GM12878 (cell line): Measurements from ENCODE around the gene THSD4. TPM values are rescaled to one million over a fixed set of nuclear protein-coding genes. Genes with fewer than 3 reads are reported as not detected.

ENCODE experiments used
- ATAC-seq: fragments of 200-7000 bp; cut with Tn5 transposase; 3 replicates; pipeline ENCODE4 v1.9.1; 2020; ENCODE audit warnings: mild to moderate bottlenecking, moderate library complexity
- BruUV-seq: library from RNA; stranded (reverse); fragments of 400-500 nt; replicated peaks from 2 replicates; lab custom pipeline; 2021; lab: Mats Ljungman, UMichigan
- CTCF ChIA-PET: fragments of 300-600 bp; sonication (Branson Sonifier 250); formaldehyde crosslinking; extraction: SDS; loops from one replicate; lab custom pipeline; 2021; ENCODE audit warnings: inconsistent platforms; lab: Yijun Ruan, JAX
- POLR2A ChIA-PET: fragments of 350-600 bp; formaldehyde crosslinking; extraction: SDS; loops from one replicate; lab custom pipeline; 2021; ENCODE audit warnings: inconsistent platforms; lab: Charles Lee
- RAD21 ChIA-PET: fragments of 300-600 bp; sonication (Branson Sonifier 250); formaldehyde crosslinking; loops from one replicate; lab custom pipeline; 2023; ENCODE audit warnings: antibody characterized with exemption; ENCODE audit not compliant: unreplicated experiment; lab: Charles Lee
- SMC1A ChIA-PET: fragments of 300-600 bp; sonication (Branson Sonifier 250); formaldehyde crosslinking; loops from one replicate; lab custom pipeline; 2023; ENCODE audit not compliant: unreplicated experiment, uncharacterized antibody; lab: Charles Lee
- DNase-seq: peaks from one replicate; pipeline ENCODE4 v3.0.0-alpha.2; 2011; ENCODE audit warnings: low read depth, low spot score
- FAIRE-seq: peaks from 3 replicates; lab custom pipeline; 2011; peaks lifted over from hg19 to GRCh38; lab: Jason Lieb, UNC
- H2AFZ ChIP-seq: 2 replicates; pipeline ENCODE4 v1.6.0; 2011; ENCODE audit warnings: low read depth, low read length, control low read depth; ENCODE audit not compliant: control insufficient read depth
- H3K27ac ChIP-seq: 2 replicates; pipeline ENCODE4 v1.5.1; 2011; ENCODE audit warnings: control low read depth; ENCODE audit not compliant: control insufficient read depth, insufficient read depth
- H3K27me3 ChIP-seq, 2 experiments: replicated peaks in 1 of 2; 2 replicates each; pipeline versions ENCODE4 v1.6.0 to v1.6.1; 2011; ENCODE audit warnings: low read length in 1 of 2; ENCODE audit not compliant: control insufficient read depth in 2 of 2, insufficient read depth in 2 of 2
- H3K36me3 ChIP-seq, 2 experiments: 2 replicates each; pipeline ENCODE4 v1.5.1; 2011; ENCODE audit warnings: low read length in 1 of 2; ENCODE audit not compliant: control insufficient read depth in 2 of 2, insufficient read depth in 2 of 2
- H3K4me1 ChIP-seq: 2 replicates; pipeline ENCODE4 v1.6.1; 2011; ENCODE audit warnings: mild to moderate bottlenecking, low read length, moderate library complexity, mixed read lengths; ENCODE audit not compliant: control insufficient read depth, insufficient read depth
- H3K4me2 ChIP-seq: 2 replicates; pipeline ENCODE4 v1.6.0; 2011; ENCODE audit warnings: control low read depth; ENCODE audit not compliant: control insufficient read depth, insufficient read depth
- H3K4me3 ChIP-seq: fragments of 200-600 bp; sonication (generic); 2 replicates; pipeline ENCODE4 v1.5.1; 2016
- H3K79me2 ChIP-seq: 2 replicates; pipeline ENCODE4 v1.6.0; 2011; ENCODE audit warnings: low read length; ENCODE audit not compliant: control insufficient read depth, insufficient read depth
- H3K9ac ChIP-seq: 2 replicates; pipeline ENCODE4 v1.8.0; 2011; ENCODE audit warnings: low read length, control low read depth, mixed read lengths; ENCODE audit not compliant: control insufficient read depth, insufficient read depth
- H3K9me3 ChIP-seq: replicated peaks from 3 replicates; pipeline ENCODE4 v1.5.1; 2011; ENCODE audit warnings: mild to moderate bottlenecking, low read length; ENCODE audit not compliant: control insufficient read depth, insufficient read depth
- H4K20me1 ChIP-seq: 2 replicates; pipeline ENCODE4 v1.6.0; 2011; ENCODE audit not compliant: control insufficient read depth, insufficient read depth
- BCL3 ChIP-seq: IDR thresholded peaks from 2 replicates; pipeline ENCODE4 v1.6.1; 2011; ENCODE audit warnings: borderline replicate concordance, low read depth, mild to moderate bottlenecking, moderate library complexity, low read length; ENCODE audit not compliant: insufficient read depth, poor library complexity, severe bottlenecking
- EZH2 ChIP-seq: IDR thresholded peaks from 2 replicates; pipeline ENCODE4 v1.6.1; 2012; ENCODE audit warnings: low read depth, mild to moderate bottlenecking, control low read depth, inconsistent platforms, low read length, borderline replicate concordance; ENCODE audit not compliant: control insufficient read depth
- HDAC6 ChIP-seq: fragments of 200-600 bp; sonication (generic); IDR thresholded peaks from one replicate; pipeline ENCODE4 v1.8.0; 2017; ENCODE audit warnings: antibody characterized with exemption; ENCODE audit not compliant: unreplicated experiment
- IKZF1 ChIP-seq: fragments of 450-650 bp; conservative IDR thresholded peaks from 2 replicates; pipeline ENCODE4 v1.6.1; 2017; ENCODE audit warnings: antibody characterized with exemption, mild to moderate bottlenecking
- MTA2 ChIP-seq: fragments of 450-650 bp; IDR thresholded peaks from 2 replicates; pipeline ENCODE4 v1.6.1; 2016; ENCODE audit warnings: low read depth, mild to moderate bottlenecking, moderate library complexity
- MTA3 ChIP-seq: IDR thresholded peaks from 2 replicates; pipeline ENCODE4 v1.6.1; 2012; ENCODE audit warnings: low read length, inconsistent platforms, borderline replicate concordance
- PAX5 ChIP-seq: IDR thresholded peaks from 2 replicates; pipeline ENCODE4 v1.6.1; 2011; ENCODE audit warnings: low read depth, low read length, borderline replicate concordance
- SMAD1 ChIP-seq: fragments of 450-650 bp; IDR thresholded peaks from 2 replicates; pipeline ENCODE4 v1.6.1; 2018; ENCODE audit warnings: mild to moderate bottlenecking, low read depth; ENCODE audit not compliant: partially characterized antibody
- SP1 ChIP-seq: IDR thresholded peaks from one replicate; pipeline ENCODE4 v1.6.1; 2011; ENCODE audit warnings: low read depth, low read length
- SRF ChIP-seq, 2 experiments: IDR thresholded peaks; 2 replicates each; pipeline ENCODE4 v1.6.1; 2011; ENCODE audit warnings: low read depth in 2 of 2, low read length in 2 of 2, mild to moderate bottlenecking in 1 of 2, moderate library complexity in 1 of 2
- TARDBP ChIP-seq: IDR thresholded peaks from 2 replicates; pipeline ENCODE4 v1.6.1; 2016; ENCODE audit warnings: borderline replicate concordance
- ZBTB33 ChIP-seq: fragments of 450-650 bp; IDR thresholded peaks from 2 replicates; pipeline ENCODE4 v1.6.1; 2017; ENCODE audit warnings: mild to moderate bottlenecking
- WGBS: methylation state at CpG from one replicate; pipeline ENCODE4 v1.1.6; 2016; ENCODE audit warnings: low lambda C conversion rate; ENCODE audit not compliant: insufficient replicate concordance, insufficient coverage; ENCODE audit errors: missing lambda C conversion rate; 5-methylcytosine and 5-hydroxymethylcytosine counted together
- in situ Hi-C: fragments of 300-500 bp; cut with MboI; formaldehyde crosslinking; loops from 9 replicates; pipeline ENCODE4 v1.14.3; 2018; ENCODE audit warnings: mixed read lengths
- intact Hi-C: fragments of 100-400 bp; cut with micrococcal nuclease; formaldehyde crosslinking; loops from one replicate; pipeline ENCODE4 v1.14.2; 2022; ENCODE audit not compliant: unreplicated experiment
- polyA plus RNA-seq, 11 experiments: library from polyadenylated mRNA; depleted of rRNA in 4 of 11; unstranded in 6 of 11; stranded (reverse) in 5 of 11; fragments of >200 nt; fragmentation: Nextera tagmentation in 4 of 11; fragmentation: Illumina TruSeq in 1 of 11; extraction: Ambion mirVana in 4 of 11; extraction: Trizol in 1 of 11; gene quantifications; 1 replicate in 1 of 11; 2 replicates in 10 of 11; pipeline versions ENCODE4 v1.2.1 to v1.2.3, GENCODE V29; 2011 to 2016; ENCODE audit warnings: inconsistent platforms in 2 of 11, missing spikeins in 2 of 11, low read depth in 1 of 11
- total RNA-seq, 4 experiments: library from RNA; depleted of rRNA in 3 of 4; stranded (reverse); fragments of >200 nt in 3 of 4; fragmentation: Illumina TruSeq in 1 of 4; extraction: Trizol in 1 of 4; gene quantifications; 2 replicates each; pipeline versions ENCODE4 v1.2.1 to v1.2.3, GENCODE V29; 2013 to 2021

THSD4 gene
- total and polyA plus RNA-seq, 10 of the 15 experiments (the other 5 are each of a cell fraction or from before 2014, with no cell fraction given): 0.04 to 0.13 (median 0.05) TPM; not detected in 7

- Histone ChIP-seq H3K27ac (no peak overlapping the region), H2AFZ (no peak overlapping the region), H3K4me1 (no peaks in the 10 kb centered on the region), H4K20me1 (no peaks in the 10 kb centered on the region), H3K79me2 (no peaks in the 10 kb centered on the region), H3K27me3 (no peaks in the 10 kb centered on the region), H3K4me3 (no peak overlapping the region), H3K4me2 (no peak overlapping the region), H3K9ac (no peak overlapping the region), H3K9me3 (no peaks in the 10 kb centered on the region), H3K36me3 (no peaks in the 10 kb centered on the region)
- intact Hi-C loops (no loop called here), in situ Hi-C loops (no loop called here)
- ChIA-PET POLR2A (no interaction called here), SMC1A (no interaction called here), CTCF (no interaction called here), RAD21 (no interaction called here)
- WGBS: 0% methylated on average over 2 of the region's 2 CpGs
- FAIRE-seq (no peak), ATAC-seq (no peak), DNase-seq (no peak)
- TF ChIP-seq BCL3: no peak
- no peak for TF ChIP-seq HDAC6
- TF ChIP-seq SP1: no peak
- TF ChIP-seq SRF (IDR thresholded peaks at IDR 0.05; ENCODE audit: low read depth in 2 of 2, low read length in 2 of 2): no peak
- no peak for TF ChIP-seq IKZF1
- no TSS peak for BruUV-seq
Measured at GRCh38 chr15:71138473-71138872, 23.2 kb downstream of the THSD4 start.

GRCh38 chr15:71139241-71139640 lies 24.0 kb downstream of the THSD4 start:
- H4K20me1 ChIP-seq: no peaks in the 10 kb centered on the region
- no peak overlapping the region for H3K4me3 ChIP-seq
- CTCF ChIA-PET: no interaction called here
- POLR2A ChIA-PET: no interaction called here
- BruUV-seq: no TSS peak
- no peaks in the 10 kb centered on the region for H3K9me3 ChIP-seq
- RAD21 ChIA-PET: no interaction called here
- no peaks in the 10 kb centered on the region for H3K36me3 ChIP-seq
- H3K27me3 ChIP-seq: no peaks in the 10 kb centered on the region
- DNase-seq (no peak), ATAC-seq (no peak), FAIRE-seq (no peak)
- no peak overlapping the region for H3K4me2 ChIP-seq
- SMC1A ChIA-PET: no interaction called here
- no peaks in the 10 kb centered on the region for H3K4me1 ChIP-seq
- intact Hi-C loops (no loop called here), in situ Hi-C loops (no loop called here)
- no peak overlapping the region for H3K27ac ChIP-seq
- 17% methylated on average over 1 of the region's 1 CpG for WGBS
- H3K9ac ChIP-seq: no peak overlapping the region
- no peak overlapping the region for H2AFZ ChIP-seq
- H3K79me2 ChIP-seq: no peaks in the 10 kb centered on the region
- TF ChIP-seq PAX5: no peak
- TF ChIP-seq TARDBP: no peak
- no peak for TF ChIP-seq ZBTB33
- TF ChIP-seq SMAD1: no peak
- TF ChIP-seq BCL3: no peak
- TF ChIP-seq MTA3: no peak
- TF ChIP-seq MTA2: no peak
- TF ChIP-seq EZH2: no peak
